Retinal pigment epithelial cell (primary cell): ENCODE data around the gene RAPGEF1.

ENCODE experiments used
- DNase-seq: peaks from one replicate; pipeline ENCODE4 v3.0.0-alpha.2; 2010; ENCODE audit warnings: low read depth
- H3K4me3 ChIP-seq: 2 replicates; pipeline ENCODE4 v1.5.1; 2011; ENCODE audit warnings: mild to moderate bottlenecking, low read length, control low read depth, moderate library complexity
- CTCF ChIP-seq: conservative IDR thresholded peaks from 2 replicates; pipeline ENCODE4 v1.5.1; 2011; ENCODE audit warnings: low read depth, low read length, control low read depth, inconsistent platforms

RAPGEF1 gene

GRCh38 chr9:131706608-131706970 is 33.3 kb downstream of the RAPGEF1 start:
- no peak overlapping the region for H3K4me3 ChIP-seq
- DNase-seq: no peak
- no peak for TF ChIP-seq CTCF

- no peak overlapping the region for H3K4me3 ChIP-seq
- TF ChIP-seq CTCF: no peak
- no peak for DNase-seq
Observed at GRCh38 chr9:131704988-131705387, 34.9 kb downstream of the RAPGEF1 start.

- no peak for DNase-seq
- TF ChIP-seq CTCF: no peak
- no peak overlapping the region for H3K4me3 ChIP-seq
Observed at GRCh38 chr9:131704141-131704983, 35.5 kb downstream of the RAPGEF1 start.

- DNase-seq: no peak
- no peak for TF ChIP-seq CTCF
- H3K4me3 ChIP-seq: no peak overlapping the region
Observed at GRCh38 chr9:131703697-131704096, 36.2 kb downstream of the RAPGEF1 start.

- TF ChIP-seq CTCF: no peak
- H3K4me3 ChIP-seq: no peak overlapping the region
- no peak for DNase-seq
Observed at GRCh38 chr9:131702911-131703310, 37.0 kb downstream of the RAPGEF1 start.

- no peak for DNase-seq
- no peak for TF ChIP-seq CTCF
- no peak overlapping the region for H3K4me3 ChIP-seq
Observed at GRCh38 chr9:131701789-131702337, 38.0 kb downstream of the RAPGEF1 start.

GRCh38 chr9:131701436-131701781 is 38.5 kb downstream of the RAPGEF1 start:
- TF ChIP-seq CTCF: no peak
- H3K4me3 ChIP-seq: no peak overlapping the region
- DNase-seq: no peak
